GM18868 (cell line): ENCODE data around the gene DACH1.
"Not testable (repeated sequence)": the region's sequence is repeated elsewhere in the genome, so short reads cannot be mapped to it uniquely, and the experiment has no call there.

Experiments used
- ATAC-seq: cut with Tn5 transposase; IDR thresholded peaks from one replicate; pipeline ENCODE4 v1.9.1; 2021; ENCODE audit warnings: mild to moderate bottlenecking, moderate library complexity; ENCODE audit not compliant: unreplicated experiment

Gene DACH1

DNA sequence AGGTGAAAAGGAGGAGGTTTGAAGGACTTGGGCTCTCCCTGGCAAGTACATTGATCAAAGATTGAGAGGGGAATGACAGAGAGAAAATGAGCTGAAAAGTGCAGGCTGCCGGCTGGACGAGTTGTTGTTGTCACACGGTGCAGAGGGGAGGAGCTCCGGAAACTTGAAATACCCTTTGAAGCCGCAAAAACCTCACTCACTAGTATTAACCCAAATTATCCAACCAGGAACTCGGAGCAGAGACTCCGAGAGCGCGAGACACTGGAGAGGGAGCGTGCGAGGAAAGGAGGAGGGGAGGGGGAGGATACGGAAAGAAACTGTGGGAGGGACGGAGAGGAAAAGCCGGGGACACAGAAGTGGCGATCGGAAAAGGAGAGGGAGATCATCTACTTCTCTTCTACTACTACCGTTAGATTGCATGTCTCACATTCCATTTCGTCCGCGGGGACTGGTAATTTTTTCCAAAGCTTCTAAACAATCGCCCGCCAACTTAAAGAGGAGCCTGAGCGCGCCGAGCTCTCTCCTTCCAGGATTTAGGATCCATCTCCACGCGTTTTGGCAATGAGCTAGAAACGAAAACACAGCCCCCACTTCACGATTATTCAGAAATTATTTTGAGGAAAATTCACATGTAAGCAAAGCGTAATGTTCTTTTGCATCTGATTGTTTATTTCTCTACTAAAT, at the start of gene DACH1:
TSS of gene DACH1 (minus strand) at position 74 of the 684 bp plus-strand sequence.
- peak; percentile 68 for ATAC-seq

DNA sequence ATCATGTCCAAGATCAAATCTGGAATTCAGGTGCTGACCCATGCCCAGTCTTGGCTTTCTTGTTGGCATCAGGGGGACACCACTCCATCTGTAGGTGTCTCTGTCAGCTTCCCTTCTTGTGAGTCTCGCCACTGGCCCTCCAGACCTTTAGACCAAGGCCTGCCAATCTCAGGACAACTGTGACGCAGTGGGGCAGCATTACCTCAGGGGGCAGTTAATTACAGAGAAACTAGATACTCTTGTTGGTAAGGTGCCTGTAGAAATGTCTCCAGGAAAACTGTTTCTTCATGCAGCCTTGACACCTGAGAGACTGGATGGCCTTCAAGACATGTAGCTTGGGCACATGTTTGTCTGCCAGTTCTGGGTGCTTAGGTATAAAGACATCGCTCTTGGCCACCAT, 46.7 kb upstream of the DACH1 start:
- ATAC-seq: no peak

DNA sequence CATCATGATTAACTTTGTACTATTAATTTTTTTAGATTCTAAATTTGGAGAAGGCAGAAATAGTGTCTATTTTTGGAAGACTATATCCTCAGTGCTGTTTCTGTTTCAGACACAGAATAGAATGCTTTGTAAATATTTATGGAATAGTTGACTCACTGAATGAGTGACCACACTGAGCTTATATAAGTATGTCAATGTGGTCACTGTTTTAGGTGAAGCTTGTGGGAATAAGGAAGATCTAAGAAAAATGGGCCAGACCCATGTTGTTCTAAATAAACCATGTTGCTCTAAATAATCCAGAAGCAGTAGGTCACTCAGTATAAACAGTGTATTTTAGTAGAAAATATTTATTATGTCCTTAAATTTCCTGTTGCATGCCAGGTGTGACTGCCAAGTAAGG, 45.5 kb upstream of the DACH1 start:
- ATAC-seq: no peak

DNA sequence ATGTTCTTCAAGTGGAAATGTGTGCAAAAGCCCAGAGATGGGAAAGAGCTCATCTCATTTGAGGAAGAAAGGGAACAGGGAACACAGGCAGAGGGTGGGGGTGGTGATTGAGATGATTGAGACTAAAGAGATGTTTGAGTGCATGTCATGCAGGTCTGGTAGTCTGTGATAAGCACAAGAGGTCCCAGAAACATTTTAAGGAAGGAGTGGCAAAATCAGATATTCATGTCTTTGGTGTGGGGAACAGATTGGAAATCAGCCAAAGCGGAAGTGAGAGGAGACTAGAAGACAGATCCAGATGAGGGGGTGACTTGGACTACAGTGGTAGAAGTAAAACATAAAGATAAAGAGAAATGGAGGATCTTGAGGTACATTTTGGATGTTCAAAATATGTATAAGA, 39.4 kb upstream of the DACH1 start:
- no peak for ATAC-seq

DNA sequence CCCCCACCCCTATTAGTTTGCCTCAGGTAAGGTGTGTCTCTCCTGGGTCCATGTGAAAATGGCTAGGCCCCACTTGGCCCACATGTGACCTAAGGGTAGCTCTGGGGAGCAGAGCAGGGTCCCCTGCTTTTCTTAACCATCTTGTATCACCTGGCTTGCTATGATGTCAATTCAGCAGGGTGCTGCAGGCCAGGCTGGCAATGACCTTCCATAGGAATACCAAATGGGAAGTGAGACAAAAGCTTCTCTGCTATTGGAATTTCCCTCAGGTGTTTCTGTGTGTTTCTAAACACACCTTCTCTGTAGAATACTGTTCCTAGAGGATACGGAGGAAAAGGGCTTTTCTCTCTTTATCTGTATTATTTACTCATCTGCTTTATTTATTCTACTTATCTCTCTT, 35.7 kb upstream of the DACH1 start:
- ATAC-seq: no peak

DNA sequence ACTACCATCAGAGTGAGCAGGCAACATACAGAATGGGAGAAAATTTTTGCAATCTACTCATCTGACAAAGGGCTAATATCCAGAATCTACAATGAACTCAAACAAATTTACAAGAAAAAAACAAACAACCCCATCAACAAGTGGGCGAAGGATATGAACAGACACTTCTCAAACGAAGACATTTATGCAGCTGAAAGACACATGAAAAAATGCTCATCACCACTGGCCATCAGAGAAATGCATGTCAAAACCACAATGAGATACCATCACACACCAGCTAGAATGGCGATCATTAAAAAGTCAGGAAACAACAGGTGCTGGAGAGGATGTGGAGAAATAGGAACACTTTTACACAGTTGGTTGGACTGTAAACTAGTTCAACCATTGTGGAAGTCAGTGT, 26.5 kb upstream of the DACH1 start:
- ATAC-seq: not testable (repeated sequence)

DNA sequence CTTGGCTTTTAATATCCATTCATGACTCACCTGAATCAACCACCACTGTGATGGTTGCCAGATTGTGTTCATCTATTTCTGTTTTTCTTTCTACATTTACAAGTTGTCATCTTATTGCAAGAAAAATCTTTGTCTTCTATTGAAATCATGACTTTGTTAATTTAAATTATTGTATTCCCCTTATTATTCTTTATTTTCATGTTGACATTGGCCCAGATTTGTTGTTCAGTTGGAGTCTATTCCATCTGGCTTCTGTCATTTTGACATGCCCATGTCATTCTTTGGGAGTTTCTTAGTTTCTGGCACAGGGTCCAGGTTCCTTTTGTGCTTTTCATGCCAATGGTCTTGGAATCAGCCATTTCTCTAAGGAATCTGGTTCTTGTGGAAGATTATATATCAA, 19.9 kb upstream of the DACH1 start:
- no peak for ATAC-seq

DNA sequence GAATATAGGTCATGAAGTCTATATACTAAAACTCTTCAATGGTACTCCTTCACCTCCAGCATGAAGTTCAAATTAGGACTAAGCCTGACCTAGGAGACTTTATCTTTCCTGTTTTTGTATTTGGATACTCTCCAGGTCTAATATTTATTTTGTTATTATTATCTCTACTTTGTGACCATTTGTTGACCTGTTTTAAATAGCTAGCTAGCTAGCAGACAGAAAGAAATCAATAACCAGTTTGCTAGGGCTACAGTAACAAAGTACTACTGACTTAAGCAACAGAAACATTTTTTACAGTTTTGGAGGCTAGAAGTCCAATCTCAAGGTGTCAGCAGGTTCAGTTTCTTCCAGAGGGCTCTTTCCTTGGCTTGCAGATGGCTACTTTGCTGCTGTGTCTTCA, 15.1 kb upstream of the DACH1 start:
- ATAC-seq: no peak

DNA sequence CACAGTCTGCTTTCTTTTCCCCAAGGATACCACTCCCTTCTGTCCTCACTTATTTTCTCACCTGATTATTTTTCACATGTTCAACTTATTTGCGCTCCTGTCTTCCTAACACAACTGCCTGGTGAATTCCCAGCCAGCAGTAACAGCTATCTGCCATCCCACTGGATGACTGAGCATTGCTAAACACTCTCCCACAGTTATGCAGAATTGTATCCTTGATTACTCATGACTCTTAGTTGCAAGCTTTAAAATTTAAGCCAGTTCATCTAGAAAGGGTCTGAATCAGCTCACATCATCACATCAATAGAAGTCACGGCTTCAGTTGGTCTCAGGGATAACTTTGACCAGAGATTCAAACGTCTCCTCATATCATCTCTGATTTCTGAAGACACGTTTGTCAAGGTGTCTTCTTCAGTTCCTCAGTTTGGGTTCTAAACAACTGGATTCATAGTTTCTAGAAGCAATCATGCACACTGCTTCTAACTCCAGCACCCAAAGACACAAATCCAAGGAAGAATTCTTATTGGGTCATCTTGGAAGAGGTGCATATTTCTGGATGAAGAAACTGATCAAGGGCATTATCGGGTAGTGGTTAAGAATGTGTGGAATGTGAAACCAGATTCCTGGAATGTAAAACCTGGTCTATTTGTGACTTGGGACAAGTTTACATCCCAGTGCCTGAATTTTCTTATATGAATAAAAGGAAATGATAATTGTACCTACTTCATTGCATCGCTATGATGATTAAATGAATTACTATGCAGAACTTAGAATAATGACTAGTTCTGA, 13.9 kb upstream of the DACH1 start:
- ATAC-seq: no peak

DNA sequence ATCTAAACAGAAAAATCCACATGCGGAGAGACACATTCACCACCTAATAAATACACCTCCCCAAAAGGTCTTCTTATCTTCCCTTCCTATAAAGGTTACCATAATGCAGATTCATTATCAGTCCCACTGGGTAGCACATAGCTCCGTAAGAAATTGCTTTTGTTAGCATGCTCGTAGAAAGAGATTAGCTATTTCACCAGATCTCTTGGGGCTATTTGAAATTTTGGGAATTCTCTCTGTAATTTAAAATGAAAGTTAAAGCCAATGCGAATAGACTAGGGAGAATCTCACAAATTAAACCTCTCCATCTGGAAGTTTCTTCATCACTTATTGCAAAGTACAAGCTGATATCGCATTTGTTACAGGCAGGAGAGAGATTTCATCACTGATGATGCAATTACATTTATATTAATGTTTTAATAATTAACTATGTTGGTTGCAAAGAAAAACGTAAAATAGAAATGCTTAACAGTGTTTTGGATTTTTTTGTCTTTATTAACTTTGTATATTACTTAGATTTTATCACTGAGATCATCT, 12.9 kb upstream of the DACH1 start:
- no peak for ATAC-seq

DNA sequence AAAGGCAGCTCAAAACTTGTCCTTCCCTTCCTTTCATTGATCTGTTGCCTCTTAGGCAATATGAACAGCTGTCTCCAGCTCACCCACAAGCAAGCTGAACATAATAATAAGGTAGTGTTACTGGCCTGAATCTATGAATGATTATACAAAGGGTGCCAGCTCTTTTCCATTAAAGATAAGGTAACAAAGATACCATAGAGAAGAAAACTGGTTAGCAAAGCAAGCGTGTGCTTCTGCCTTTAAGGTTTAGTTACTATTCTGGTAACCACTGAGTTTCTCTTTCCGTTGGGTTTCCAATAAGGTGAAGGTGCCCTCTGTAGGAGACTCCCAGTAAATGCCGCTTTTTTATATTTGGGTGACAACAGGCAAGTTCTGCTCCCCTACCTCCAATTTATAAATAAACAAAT, 12.1 kb upstream of the DACH1 start:
- peak; percentile 84 for ATAC-seq

DNA sequence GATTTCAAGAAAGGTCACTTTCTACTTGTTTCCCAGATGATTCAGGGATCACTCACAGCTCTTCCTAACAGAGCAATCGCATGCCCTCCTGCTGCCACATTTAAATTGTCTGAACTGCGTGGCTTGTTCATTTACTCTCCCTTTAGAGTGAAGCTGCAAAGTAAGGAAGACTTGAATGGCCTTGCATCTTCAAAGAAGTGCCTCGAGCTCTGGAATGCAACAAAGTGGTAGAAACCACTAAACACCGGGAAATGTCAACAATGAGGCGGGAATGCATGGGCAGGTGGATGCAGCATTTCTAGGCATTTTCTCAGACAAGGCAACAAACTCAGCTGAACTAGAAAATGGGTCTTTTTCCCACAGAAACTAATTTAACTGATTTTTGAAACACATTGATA, 10.3 kb upstream of the DACH1 start:
- ATAC-seq: no peak

DNA sequence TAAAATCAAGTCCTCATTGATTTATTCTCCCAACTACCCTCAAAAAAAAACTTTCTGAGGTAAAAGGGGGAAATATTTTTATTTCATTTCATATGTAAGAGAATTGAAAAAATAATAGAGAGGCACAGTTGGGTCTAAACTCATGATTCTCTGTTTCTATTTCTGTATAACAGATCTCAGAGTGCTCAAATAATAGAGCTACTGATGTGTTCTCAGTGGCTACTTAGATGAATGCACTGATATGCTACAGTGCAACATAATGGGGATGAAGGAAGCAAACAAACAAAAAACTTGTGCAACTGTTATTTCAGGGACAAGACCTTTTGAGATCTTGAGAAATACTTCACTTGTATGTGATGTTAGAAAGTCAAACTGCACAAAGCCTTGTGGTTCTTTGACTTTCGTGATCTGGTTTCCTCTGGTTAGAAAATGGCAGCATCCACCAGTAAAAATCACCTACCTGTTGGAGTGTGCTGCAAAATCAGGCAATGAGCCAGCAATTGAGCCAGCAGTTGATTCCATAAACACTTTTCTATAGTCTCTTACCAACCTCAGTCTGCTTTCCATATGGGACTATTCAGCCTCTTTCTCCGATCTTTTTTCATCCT, 9.7 kb upstream of the DACH1 start:
- ATAC-seq: peak; percentile 42

DNA sequence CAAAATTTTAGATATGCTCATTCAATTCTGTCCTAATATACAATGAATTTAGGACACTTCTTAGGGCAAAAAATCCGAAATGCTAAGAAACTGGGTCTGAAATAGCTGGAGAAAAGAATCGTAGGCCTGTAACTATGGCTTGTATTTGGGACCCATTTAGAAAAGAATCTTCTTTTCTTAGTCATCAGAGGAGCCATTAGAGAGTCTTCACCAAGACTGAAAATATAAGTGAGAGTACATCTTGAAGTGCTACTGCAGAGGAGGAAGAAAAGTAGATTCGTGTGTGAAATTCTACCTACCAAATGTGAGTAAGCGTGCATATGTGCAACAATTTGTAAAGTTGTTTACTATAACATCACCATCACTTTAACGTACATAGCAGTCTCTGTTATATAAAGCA, 8.8 kb upstream of the DACH1 start:
- peak; percentile 56 for ATAC-seq

DNA sequence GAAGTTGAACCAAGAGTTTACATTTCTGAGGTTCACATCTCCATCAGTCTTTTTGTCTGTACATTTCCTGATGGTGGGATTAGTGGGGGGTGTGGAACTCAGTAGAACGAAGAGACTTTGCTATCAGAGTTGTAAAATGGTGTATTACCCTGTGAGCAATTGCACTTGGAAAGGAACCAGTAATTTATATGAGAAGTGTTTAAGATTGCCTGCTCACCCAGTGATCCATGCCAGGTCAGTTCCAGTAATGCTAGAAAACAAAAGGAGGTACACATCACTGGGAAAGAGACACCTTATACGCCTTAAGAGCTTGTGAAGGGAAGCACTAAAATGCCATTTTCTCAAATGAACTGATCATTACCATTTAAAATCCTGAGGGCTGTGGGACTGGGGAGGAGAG, 7.5 kb upstream of the DACH1 start:
- ATAC-seq: no peak

DNA sequence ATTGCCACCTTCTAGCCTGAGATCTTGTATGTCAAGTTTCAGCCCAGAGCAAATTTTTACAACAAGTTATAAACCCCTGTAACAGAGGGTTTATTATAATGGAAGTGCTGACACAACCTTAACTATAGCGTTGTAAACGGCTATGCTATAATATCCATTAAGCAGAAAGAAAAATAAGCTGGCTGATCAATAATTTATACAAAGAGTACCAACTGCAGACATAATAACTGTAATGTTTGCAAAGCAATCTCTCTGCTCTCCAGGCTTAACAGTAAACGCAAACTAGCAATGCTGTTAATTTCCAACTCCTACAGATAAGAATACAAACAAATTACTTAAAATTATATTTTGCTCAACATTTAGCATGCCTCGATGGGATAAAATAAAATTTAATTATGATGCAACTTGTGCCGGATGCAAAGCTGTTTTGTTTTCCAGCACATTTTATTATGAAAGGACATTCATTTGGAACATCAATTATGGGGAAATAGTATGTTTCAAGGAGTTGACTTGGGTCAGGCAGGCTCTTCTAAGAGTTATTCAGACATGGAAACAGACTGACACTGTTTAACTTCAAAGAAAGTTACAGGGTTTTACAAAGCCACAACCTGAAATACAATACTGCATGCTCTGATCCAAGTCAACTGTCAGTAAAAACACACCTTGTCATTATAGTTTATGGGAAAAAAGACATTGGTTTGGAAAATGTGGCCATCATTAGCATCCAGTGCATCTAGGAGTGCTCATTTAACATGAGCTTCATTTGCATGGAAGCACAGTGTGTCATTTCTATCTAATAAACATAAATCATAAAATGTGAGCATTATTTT, 6.6 kb upstream of the DACH1 start:
- no peak for ATAC-seq

DNA sequence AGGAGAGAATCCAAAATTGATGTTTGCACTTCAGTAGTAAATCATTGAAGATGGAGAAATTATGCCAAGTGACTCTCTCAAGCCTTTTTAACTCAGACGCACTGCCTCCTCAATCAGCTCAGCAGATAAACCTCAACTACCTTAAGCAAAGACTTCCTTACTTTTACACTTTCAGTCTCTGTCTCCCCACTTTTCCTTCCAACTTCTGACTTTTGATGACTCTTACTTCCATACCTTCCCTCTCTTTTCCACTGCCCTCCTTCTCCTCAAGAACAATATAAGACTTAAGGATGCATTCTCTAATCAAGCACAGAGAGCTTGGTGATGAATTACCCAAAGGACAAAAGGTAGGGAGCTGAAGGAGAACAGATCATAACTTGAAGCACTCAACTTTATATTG, 4.8 kb upstream of the DACH1 start:
- ATAC-seq: no peak

DNA sequence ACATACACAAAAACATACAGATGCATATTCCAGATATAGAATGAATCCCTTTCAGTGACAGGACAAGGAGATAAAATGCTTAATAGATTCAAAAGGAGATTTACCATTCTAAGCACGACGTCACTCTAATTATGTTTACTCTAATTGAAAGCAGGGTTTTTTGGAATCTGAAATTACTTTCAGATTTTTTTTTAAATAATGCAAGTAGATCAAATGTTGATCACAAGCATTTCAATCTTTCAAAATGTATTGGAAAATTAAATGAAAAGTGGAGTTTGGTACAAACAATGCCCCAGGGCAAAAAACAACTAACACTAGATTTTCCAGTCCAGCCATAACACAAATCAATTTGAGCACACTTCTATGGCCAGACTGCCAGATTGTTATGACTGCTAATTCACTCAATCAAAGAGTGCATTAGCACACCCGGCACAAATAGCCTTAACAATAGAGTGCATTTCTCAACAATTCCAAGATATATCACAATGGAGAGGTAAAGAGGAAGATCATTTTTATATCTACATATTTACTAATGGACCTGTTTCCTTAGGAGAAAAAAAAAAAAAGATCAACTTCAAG, 4.3 kb upstream of the DACH1 start:
- ATAC-seq: no peak

DNA sequence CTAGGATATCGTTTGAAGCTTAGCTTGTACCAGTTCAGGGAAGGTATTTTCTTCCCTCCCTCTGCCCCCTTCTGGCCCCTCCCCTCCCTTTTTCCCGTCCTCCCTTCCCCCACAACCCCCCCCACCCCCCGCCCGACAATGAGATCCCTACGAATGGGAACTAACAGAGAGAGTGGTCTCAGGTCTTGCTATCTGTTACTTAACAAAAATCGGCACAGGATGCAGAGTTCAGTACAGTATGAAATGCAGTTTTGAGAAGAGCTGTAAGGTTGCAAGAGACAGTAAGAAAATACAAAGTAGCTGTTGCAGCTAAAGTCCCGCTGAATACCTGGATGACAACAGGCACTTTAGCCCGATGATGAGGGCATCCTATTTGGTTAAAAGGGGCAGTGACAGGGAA, 3.1 kb upstream of the DACH1 start:
- ATAC-seq: no peak

DNA sequence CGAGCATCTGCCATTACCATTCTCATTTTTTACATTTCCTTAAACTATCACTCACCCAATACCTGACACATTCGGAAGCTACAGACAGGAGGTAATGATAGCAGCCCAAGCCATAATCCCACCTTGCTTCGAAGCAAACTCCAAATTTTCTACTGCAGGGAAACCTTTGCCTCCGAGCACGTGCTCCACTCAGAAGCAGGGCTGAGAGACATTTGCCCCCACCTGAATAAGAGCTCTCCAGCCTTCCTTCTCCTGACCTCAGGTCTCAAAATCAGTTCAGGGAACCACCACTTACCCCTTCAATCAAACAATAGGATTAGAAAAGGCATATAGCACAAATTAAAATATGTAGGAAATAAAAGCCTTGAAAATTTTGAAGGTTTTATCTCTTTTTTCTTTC, 2.3 kb upstream of the DACH1 start:
- no peak for ATAC-seq
